ENCODE data around the gene CELF1.

- TF ChIP-seq EZH2 (IDR thresholded peaks at IDR 0.05; ENCODE audit: low read length), result no peak
- TF ChIP-seq, protein P1, sequence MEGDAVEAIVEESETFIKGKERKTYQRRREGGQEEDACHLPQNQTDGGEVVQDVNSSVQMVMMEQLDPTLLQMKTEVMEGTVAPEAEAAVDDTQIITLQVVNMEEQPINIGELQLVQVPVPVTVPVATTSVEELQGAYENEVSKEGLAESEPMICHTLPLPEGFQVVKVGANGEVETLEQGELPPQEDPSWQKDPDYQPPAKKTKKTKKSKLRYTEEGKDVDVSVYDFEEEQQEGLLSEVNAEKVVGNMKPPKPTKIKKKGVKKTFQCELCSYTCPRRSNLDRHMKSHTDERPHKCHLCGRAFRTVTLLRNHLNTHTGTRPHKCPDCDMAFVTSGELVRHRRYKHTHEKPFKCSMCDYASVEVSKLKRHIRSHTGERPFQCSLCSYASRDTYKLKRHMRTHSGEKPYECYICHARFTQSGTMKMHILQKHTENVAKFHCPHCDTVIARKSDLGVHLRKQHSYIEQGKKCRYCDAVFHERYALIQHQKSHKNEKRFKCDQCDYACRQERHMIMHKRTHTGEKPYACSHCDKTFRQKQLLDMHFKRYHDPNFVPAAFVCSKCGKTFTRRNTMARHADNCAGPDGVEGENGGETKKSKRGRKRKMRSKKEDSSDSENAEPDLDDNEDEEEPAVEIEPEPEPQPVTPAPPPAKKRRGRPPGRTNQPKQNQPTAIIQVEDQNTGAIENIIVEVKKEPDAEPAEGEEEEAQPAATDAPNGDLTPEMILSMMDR (optimal IDR thresholded peaks at IDR 0.05 in 1 of 3, IDR thresholded peaks at IDR 0.05 in 1 of 3, conservative IDR thresholded peaks at IDR 0.05 in 1 of 3; ENCODE audit: extremely low read depth in 1 of 3, insufficient read depth in 2 of 3, low read length in 3 of 3), result no peak
Observed at GRCh38 chr11:47496808-47497207, 56.1 kb downstream of the CELF1 start.

All from keratinocyte (primary cell).